HG03558 (cell line): Measurements from ENCODE around the gene DAD1.

Experiments used
- ATAC-seq: cut with Tn5 transposase; IDR thresholded peaks from one replicate; pipeline ENCODE4 v1.9.1; 2021; ENCODE audit warnings: moderate number of reproducible peaks; ENCODE audit not compliant: unreplicated experiment; ENCODE audit errors: extremely low read depth

The DAD1 gene

GRCh38 chr14:22523283-22523682 is 65.7 kb downstream of the DAD1 start:
- ATAC-seq: no peak

DNA sequence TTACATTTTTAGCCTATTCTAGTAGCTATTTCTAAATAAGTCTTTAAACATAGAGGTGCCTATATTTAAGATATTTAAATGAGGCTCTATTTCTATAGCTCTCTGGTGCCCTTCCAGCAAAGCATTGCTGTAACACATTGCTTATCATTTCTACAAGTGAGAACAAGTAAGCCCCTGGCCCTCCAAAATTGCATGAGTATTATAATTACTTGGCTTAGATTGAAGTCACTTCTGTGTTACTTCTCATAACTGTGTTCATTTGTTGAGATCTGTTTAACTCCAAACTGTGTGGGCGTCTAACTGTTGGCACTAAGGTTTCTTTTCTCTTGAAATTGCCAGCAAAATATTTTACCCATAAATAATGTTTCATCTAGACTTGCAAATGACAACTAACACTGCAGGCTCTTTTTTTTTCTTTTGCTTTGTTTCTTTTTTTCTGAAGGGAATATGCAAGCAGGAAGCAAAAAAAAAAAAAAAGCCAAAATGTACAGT is 66.5 kb downstream of the DAD1 start:
- ATAC-seq: no peak

DNA sequence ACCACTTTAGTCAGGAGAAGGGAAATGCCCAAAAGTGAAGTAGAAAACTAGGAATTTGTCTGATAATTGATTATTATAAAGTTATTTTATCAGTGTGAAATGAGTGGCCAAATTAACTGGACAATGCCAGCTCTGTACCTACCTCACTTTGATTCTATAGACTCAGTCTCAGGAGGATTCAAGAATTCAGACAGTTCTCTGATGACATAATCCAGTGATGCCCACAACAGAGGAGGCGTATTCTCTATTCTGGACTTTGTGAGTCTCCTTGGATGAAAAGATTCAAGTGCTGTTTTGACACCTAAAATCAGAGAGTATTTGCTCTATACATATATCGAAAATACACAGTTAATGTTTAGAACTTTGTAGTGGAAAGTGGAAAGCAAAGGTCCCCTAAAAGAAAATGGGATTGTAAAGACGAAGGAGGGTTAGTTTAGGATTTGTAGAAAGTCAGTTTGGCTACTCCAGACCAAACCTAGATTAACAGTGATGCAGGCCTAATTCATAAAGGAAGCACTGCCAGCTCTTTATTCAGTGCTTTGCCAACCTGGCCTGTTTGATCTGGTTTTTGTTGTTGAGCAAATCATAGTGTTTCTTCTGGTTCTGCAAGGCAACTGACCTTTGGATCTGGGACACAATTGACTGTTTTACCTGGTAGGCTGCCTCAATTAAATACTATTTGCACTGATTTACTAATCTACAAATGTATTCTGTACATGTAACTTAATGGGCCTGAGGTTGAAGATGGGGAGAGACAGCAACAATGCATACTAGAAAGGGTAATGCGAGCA is 67.4 kb downstream of the DAD1 start:
- no peak for ATAC-seq

- no peak for ATAC-seq
Measured at GRCh38 chr14:22520796-22521195, 68.2 kb downstream of the DAD1 start.

DNA sequence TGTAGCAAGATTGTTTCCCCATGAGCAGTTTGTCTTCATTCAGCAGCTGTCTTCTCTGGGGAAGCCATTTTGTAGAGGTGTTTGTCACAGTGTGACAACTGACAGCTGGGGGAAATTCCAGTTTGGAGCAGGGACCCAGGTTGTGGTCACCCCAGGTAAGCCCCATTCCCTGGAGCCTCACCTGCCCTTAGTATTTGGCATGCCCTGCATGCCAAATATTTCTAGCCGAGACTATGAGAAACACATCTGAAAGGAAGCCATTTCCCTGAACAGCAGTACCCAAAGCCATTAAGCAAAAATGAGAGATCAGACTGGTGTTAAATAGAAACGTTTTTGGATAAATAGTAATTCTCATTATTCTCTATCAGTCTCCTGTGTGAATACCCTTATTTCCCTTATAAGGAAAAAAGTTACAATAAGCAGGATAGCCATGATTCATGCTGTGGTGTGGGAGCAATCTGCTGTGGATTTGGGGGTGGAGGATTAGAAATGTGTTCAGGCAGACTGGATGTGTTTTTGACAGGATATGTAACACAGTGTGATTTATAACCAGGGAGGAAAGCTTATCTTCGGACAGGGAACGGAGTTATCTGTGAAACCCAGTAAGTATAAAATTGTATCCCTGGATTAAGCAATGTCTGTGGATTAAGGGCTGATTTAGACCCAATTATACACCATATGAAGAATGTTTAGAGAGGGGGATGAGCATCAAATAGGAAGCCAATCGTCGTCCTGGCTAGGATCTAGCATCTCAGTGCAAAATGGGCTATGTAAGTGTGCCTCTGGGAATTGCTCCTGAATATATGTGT is 68.9 kb downstream of the DAD1 start:
- ATAC-seq: no peak

GRCh38 chr14:22518073-22518472 is 71.0 kb downstream of the DAD1 start:
- ATAC-seq: no peak

- ATAC-seq: no peak
Measured at GRCh38 chr14:22517117-22517720, 71.8 kb downstream of the DAD1 start.

- no peak for ATAC-seq
Measured at GRCh38 chr14:22515929-22516328, 73.1 kb downstream of the DAD1 start.
